Rectal smooth muscle tissue (tissue), 1 donor: ENCODE data around the gene RBM42.
"Not testable (repeated sequence)": the region's sequence is repeated elsewhere in the genome, so short reads cannot be mapped to it uniquely, and the experiment has no call there.

Experiments used
- H3K27ac ChIP-seq: one replicate; pipeline ENCODE4 v1.7.0; 2013; ENCODE audit warnings: low read depth, low read length, inconsistent platforms
- H3K27me3 ChIP-seq: one replicate; pipeline ENCODE4 v1.7.0; 2013; ENCODE audit warnings: low read length; ENCODE audit not compliant: control insufficient read depth, insufficient read depth
- H3K36me3 ChIP-seq: one replicate; pipeline ENCODE4 v1.7.0; 2013; ENCODE audit warnings: low read length; ENCODE audit not compliant: control insufficient read depth, insufficient read depth
- H3K4me1 ChIP-seq: one replicate; pipeline ENCODE4 v1.7.0; 2013; ENCODE audit warnings: low read length; ENCODE audit not compliant: control insufficient read depth, insufficient read depth
- H3K4me3 ChIP-seq: one replicate; pipeline ENCODE4 v1.7.0; 2013; ENCODE audit warnings: low read length
- H3K9ac ChIP-seq: one replicate; pipeline ENCODE4 v1.7.0; 2013; ENCODE audit warnings: low read length

RBM42 gene

GRCh38 chr19:35644206-35644986 is 15.6 kb downstream of the RBM42 start:
- Histone ChIP-seq H3K4me1 (peaks cover 9% of the 10 kb centered on the region), H3K9ac (peak overlapping the region; percentile 8), H3K27ac (peak overlapping the region; percentile 73), H3K36me3 (no peaks in the 10 kb centered on the region), H3K4me3 (peak overlapping the region; percentile 73), H3K27me3 (no peaks in the 10 kb centered on the region)

GRCh38 chr19:35644987-35645679 is 16.3 kb downstream of the RBM42 start:
- peak overlapping the region; percentile 22 for H3K9ac ChIP-seq
- H3K27me3 ChIP-seq = no peaks in the 10 kb centered on the region
- H3K4me3 ChIP-seq = peak overlapping the region; percentile 73
- peaks cover 9% of the 10 kb centered on the region for H3K4me1 ChIP-seq
- peak overlapping the region; percentile 73 for H3K27ac ChIP-seq
- H3K36me3 ChIP-seq = no peaks in the 10 kb centered on the region

GRCh38 chr19:35645680-35646511 is 17.1 kb downstream of the RBM42 start:
- Histone ChIP-seq H3K9ac (no peak overlapping the region), H3K4me3 (no peak overlapping the region), H3K36me3 (no peaks in the 10 kb centered on the region), H3K27ac (peak overlapping the region; percentile 40), H3K4me1 (peaks cover 9% of the 10 kb centered on the region), H3K27me3 (no peaks in the 10 kb centered on the region)

- peak within 1 kb of the TSS; percentile 88 for H3K9ac ChIP-seq
- H3K4me1 ChIP-seq = peaks cover 9% of the 10 kb centered on the region
These were observed 19.5 kb downstream of the RBM42 start, which contains the start of gene COX6B1 for GRCh38 chr19:35648017-35648961. Gene COX6B1, plus strand, starts transcription at chr19:35648323. Its CDS starts 2,921 bp downstream, at chr19:35651244.

GRCh38 chr19:35650581-35650980 is 21.7 kb downstream of the RBM42 start:
- H3K4me1 ChIP-seq = peaks cover 4% of the 10 kb centered on the region
- H3K36me3 ChIP-seq = peaks cover 13% of the 10 kb centered on the region
- no peak overlapping the region for H3K9ac ChIP-seq
- H3K27me3 ChIP-seq = no peaks in the 10 kb centered on the region
- no peak overlapping the region for H3K27ac ChIP-seq
- no peak overlapping the region for H3K4me3 ChIP-seq

More at GRCh38 chr19:35648017-35648961, 19.5 kb downstream of the RBM42 start, which contains the start of gene COX6B1:
- peak within 1 kb of the TSS; percentile 79 for H3K4me3 ChIP-seq
- H3K27me3 ChIP-seq = no peaks in the 10 kb centered on the region
- peak within 1 kb of the TSS; percentile 93 for H3K27ac ChIP-seq
- no peaks in the 10 kb centered on the region for H3K36me3 ChIP-seq

GRCh38 chr19:35654828-35655227 is 26.0 kb downstream of the RBM42 start:
- H3K4me3 ChIP-seq, H3K9ac ChIP-seq, H3K27me3 ChIP-seq, H3K27ac ChIP-seq, H3K4me1 ChIP-seq: not testable (repeated sequence)
- H3K36me3 ChIP-seq = peaks cover 33% of the 10 kb centered on the region

- Histone ChIP-seq H3K36me3 (peaks cover 33% of the 10 kb centered on the region), H3K9ac (no peak overlapping the region), H3K27me3 (no peaks in the 10 kb centered on the region)
These were observed 26.8 kb downstream of the RBM42 start for GRCh38 chr19:35655600-35655999.

GRCh38 chr19:35656700-35657099 is 27.9 kb downstream of the RBM42 start:
- H3K36me3 ChIP-seq = peaks cover 33% of the 10 kb centered on the region

More at GRCh38 chr19:35655600-35655999, 26.8 kb downstream of the RBM42 start:
- Histone ChIP-seq H3K4me3 (no peak overlapping the region), H3K27ac (no peak overlapping the region), H3K4me1 (no peaks in the 10 kb centered on the region)

GRCh38 chr19:35657904-35658700 is 29.3 kb downstream of the RBM42 start:
- Histone ChIP-seq H3K4me1 (no peaks in the 10 kb centered on the region), H3K27ac (no peak overlapping the region), H3K9ac (no peak overlapping the region), H3K27me3 (no peaks in the 10 kb centered on the region), H3K4me3 (no peak overlapping the region), H3K36me3 (peaks cover 33% of the 10 kb centered on the region)

More at GRCh38 chr19:35656700-35657099, 27.9 kb downstream of the RBM42 start:
- Histone ChIP-seq H3K4me1 (no peaks in the 10 kb centered on the region), H3K27ac (no peak overlapping the region), H3K27me3 (no peaks in the 10 kb centered on the region), H3K4me3 (no peak overlapping the region), H3K9ac (no peak overlapping the region)

- Histone ChIP-seq H3K27me3 (no peaks in the 10 kb centered on the region), H3K9ac (no peak overlapping the region), H3K36me3 (peaks cover 21% of the 10 kb centered on the region), H3K27ac (no peak overlapping the region), H3K4me1 (no peaks in the 10 kb centered on the region), H3K4me3 (no peak overlapping the region)
These were observed 33.1 kb downstream of the RBM42 start for GRCh38 chr19:35661995-35662340.

GRCh38 chr19:35663981-35664380 is 35.1 kb downstream of the RBM42 start:
- Histone ChIP-seq H3K4me1 (no peaks in the 10 kb centered on the region), H3K9ac (no peak overlapping the region), H3K4me3 (no peak overlapping the region), H3K27ac (no peak overlapping the region), H3K27me3 (no peaks in the 10 kb centered on the region), H3K36me3 (peaks cover 8% of the 10 kb centered on the region)
